Ishikawa (cell line): ENCODE data around the gene PPARG.

Experiments
- CEBPB ChIP-seq: IDR thresholded peaks from 2 replicates; pipeline ENCODE4 v1.6.1; 2012
- CREB1 ChIP-seq: IDR thresholded peaks from 2 replicates; pipeline ENCODE4 v1.6.1; 2012; ENCODE audit warnings: low read depth
- EGR1 ChIP-seq: IDR thresholded peaks from 2 replicates; pipeline ENCODE4 v1.6.1; 2012
- EP300 ChIP-seq: IDR thresholded peaks from 2 replicates; pipeline ENCODE4 v1.6.1; 2012; ENCODE audit warnings: borderline replicate concordance
- FOXM1 ChIP-seq: IDR thresholded peaks from 2 replicates; pipeline ENCODE4 v1.6.1; 2012; ENCODE audit warnings: low read depth, borderline replicate concordance
- NFIC ChIP-seq: IDR thresholded peaks from 2 replicates; pipeline ENCODE4 v1.6.1; 2012
- RAD21 ChIP-seq: IDR thresholded peaks from 2 replicates; pipeline ENCODE4 v1.6.1; 2012; ENCODE audit warnings: low read depth
- TAF1 ChIP-seq: IDR thresholded peaks from 2 replicates; pipeline ENCODE4 v1.6.1; 2012; ENCODE audit warnings: low read depth, mild to moderate bottlenecking
- TCF12 ChIP-seq: IDR thresholded peaks from 2 replicates; pipeline ENCODE4 v1.6.1; 2012; ENCODE audit warnings: low read depth
- TEAD4 ChIP-seq: IDR thresholded peaks from 2 replicates; pipeline ENCODE4 v1.6.1; 2012
- YY1 ChIP-seq: IDR thresholded peaks from 2 replicates; pipeline ENCODE4 v1.6.1; 2012; ENCODE audit warnings: low read depth
- ZBTB7A ChIP-seq: IDR thresholded peaks from 2 replicates; pipeline ENCODE4 v1.6.1; 2012; ENCODE audit warnings: low read depth
- TF ChIP-seq, protein P1 (sequence below): IDR thresholded peaks from 2 replicates; pipeline ENCODE4 v1.6.1; 2012; ENCODE audit warnings: low read depth, mild to moderate bottlenecking
- TF ChIP-seq, protein P2 (sequence below): IDR thresholded peaks from 2 replicates; pipeline ENCODE4 v1.6.1; 2012
- TF ChIP-seq, protein P3 (sequence below): IDR thresholded peaks from 2 replicates; pipeline ENCODE4 v1.6.1; 2012

Gene PPARG

GRCh38 chr3:12327021-12327420 lies 38.2 kb downstream of the PPARG start:
- TF ChIP-seq TCF12 (no peak), EP300 (no peak)

DNA sequence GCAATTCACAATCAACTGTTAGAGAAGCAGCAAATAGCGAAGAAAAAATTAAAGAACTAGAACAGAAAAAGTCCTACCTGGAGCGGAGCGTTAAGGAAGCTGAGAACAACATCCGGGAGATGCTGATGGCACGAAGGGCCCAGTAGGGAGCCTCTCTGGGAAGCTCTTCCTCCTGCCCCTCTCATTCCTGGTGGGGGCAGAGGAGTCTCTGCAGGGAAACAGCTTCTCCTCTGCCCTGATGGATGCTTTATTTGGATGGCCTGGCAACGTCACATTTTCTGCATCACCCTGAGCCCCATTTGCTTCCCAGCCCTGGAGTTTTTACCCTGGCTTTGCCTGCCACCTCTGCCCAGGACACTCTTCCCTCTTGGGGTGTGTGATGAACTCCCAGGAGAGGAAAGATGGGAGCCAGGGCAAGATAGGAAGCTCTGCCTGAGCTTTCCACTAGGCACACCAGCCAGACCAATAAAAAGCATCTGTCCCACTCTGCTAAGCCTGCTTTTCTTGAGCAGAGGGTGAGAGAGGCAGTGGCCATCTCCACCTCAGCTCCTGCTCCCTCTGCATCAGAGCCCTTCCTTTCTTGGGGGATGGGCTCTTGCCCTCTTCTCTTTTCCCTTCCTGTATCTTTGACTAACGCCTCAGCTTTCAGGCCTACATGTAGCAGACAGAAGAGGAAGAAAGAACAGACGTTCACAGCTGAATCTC lies 39.4 kb downstream of the PPARG start:
- TF ChIP-seq ZBTB7A: no peak
- TF ChIP-seq TAF1: no peak
- TF ChIP-seq, protein P1, sequence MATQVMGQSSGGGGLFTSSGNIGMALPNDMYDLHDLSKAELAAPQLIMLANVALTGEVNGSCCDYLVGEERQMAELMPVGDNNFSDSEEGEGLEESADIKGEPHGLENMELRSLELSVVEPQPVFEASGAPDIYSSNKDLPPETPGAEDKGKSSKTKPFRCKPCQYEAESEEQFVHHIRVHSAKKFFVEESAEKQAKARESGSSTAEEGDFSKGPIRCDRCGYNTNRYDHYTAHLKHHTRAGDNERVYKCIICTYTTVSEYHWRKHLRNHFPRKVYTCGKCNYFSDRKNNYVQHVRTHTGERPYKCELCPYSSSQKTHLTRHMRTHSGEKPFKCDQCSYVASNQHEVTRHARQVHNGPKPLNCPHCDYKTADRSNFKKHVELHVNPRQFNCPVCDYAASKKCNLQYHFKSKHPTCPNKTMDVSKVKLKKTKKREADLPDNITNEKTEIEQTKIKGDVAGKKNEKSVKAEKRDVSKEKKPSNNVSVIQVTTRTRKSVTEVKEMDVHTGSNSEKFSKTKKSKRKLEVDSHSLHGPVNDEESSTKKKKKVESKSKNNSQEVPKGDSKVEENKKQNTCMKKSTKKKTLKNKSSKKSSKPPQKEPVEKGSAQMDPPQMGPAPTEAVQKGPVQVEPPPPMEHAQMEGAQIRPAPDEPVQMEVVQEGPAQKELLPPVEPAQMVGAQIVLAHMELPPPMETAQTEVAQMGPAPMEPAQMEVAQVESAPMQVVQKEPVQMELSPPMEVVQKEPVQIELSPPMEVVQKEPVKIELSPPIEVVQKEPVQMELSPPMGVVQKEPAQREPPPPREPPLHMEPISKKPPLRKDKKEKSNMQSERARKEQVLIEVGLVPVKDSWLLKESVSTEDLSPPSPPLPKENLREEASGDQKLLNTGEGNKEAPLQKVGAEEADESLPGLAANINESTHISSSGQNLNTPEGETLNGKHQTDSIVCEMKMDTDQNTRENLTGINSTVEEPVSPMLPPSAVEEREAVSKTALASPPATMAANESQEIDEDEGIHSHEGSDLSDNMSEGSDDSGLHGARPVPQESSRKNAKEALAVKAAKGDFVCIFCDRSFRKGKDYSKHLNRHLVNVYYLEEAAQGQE: no peak
- TF ChIP-seq, protein P2, sequence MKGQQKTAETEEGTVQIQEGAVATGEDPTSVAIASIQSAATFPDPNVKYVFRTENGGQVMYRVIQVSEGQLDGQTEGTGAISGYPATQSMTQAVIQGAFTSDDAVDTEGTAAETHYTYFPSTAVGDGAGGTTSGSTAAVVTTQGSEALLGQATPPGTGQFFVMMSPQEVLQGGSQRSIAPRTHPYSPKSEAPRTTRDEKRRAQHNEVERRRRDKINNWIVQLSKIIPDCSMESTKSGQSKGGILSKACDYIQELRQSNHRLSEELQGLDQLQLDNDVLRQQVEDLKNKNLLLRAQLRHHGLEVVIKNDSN: no peak
- TF ChIP-seq CREB1: no peak
- TF ChIP-seq RAD21: no peak
- TF ChIP-seq NFIC: no peak
- TF ChIP-seq EP300: no peak
- TF ChIP-seq FOXM1: no peak
- TF ChIP-seq, protein P3, sequence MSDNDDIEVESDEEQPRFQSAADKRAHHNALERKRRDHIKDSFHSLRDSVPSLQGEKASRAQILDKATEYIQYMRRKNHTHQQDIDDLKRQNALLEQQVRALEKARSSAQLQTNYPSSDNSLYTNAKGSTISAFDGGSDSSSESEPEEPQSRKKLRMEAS: no peak
- TF ChIP-seq CEBPB: no peak
- TF ChIP-seq YY1: no peak
- TF ChIP-seq TEAD4: no peak
- no peak for TF ChIP-seq EGR1
- TF ChIP-seq TCF12: no peak

GRCh38 chr3:12328837-12329462 lies 40.1 kb downstream of the PPARG start:
- no peak for TF ChIP-seq CEBPB

DNA sequence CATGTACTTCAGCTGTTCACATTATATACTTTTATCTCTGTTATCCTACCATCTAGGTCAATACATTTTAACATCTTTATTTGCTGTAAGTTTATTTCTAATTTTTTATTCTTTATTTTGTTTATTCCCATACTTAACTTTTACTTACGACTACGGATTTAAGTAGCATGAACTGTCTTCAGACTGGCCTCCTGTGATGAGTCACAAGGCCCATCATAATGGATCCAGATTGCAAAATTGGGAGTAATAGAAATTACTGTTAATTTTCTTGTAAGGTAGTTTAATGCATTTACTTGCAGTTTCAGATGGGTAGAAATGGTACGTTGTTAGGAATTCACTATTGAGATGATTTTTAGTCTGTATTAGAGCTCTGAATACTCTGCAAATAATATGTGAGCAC lies 45.9 kb downstream of the PPARG start:
- TF ChIP-seq TCF12 (no peak), CEBPB (no peak), YY1 (no peak), ZBTB7A (no peak), TAF1 (no peak)
- TF ChIP-seq, protein P3: no peak
- TF ChIP-seq, protein P2: no peak
- TF ChIP-seq, protein P1: no peak

DNA sequence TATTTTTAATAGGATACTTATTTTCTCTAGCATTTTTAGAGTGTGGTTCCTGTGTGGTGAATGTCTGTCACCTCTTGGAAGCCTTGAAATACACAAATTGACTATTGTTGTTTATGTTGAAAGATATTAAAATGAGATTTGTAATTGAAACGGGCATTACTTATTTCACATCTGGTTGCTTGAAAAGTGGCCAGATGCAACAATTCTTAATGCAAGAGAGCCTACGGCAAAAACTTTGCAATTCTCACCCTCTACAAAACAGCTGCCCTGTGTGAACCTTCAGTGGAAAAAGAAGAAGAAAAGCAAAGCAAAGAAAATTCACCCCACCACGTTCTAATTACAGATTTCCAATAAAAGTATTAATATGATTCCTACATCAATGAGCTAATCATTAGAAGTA lies 46.6 kb downstream of the PPARG start:
- no peak for TF ChIP-seq RAD21

DNA sequence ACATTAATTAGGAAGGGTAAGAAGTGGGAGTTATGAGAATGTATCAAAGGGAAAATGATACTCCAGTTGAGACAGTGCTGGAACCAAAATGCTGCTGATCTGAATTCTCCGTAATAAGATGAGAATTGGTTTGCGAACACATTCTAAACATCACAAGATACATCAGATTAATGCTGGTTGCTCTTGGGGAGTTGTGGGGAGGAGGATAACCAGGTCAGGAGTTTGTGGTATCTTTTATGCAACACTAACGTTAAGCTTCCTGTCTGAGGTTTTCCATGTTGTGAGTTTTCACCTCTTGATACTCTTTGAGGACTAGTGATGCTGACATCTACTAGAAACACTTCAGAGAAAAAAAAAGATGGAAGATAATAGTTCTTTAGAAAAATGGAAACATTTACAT lies 47.2 kb downstream of the PPARG start:
- TF ChIP-seq, protein P3: no peak
- TF ChIP-seq RAD21: no peak
